Measurements from ENCODE around the gene CLEC4F. TPM values are rescaled to one million over a fixed set of nuclear protein-coding genes. Genes with fewer than 3 reads are reported as not detected.

The CLEC4F gene
- total and polyA plus RNA-seq, 2 experiments from 2014 or later: not detected

DNA sequence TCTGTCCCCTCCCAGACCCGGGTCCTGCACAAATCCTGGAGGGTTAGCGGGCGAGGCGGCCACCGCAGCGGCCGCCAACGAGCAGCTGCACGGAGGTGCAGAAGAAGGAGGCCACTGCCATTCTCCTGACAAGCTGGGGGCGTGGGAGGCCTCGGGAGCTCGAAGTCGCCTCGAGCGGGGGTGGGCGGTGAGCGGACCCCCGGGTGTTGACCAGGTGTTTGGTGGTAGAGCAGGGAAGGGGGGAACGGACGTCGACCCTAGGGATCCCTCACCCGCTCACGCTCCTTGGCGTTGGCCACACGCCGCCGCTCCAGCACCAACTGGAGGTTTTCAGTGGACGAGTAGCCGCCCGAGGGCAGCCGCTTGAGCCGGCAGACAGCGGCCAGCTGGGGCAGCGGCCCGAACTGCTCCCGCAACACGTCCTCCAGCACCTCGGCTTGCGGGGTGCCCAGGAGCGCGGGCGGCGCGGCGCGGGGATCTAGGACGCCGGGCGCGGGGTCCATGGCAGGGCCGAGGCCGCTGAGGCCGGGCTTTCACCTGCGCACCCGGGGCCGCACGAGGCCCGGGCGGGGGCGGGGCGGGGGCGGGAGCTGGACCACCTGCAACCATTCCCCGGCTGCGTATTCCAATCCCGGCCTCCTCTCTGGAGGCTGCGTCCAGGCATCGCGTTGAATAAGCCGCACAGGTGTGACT, 30.1 kb downstream of the CLEC4F start, which contains the start of gene FIGLA:
FIGLA (minus strand) TSS at position 508 of the 693 bp plus-strand sequence; CDS start at position 503, 5 bp downstream.
- peak within 1 kb of the TSS; percentile 87 for H3K4me2 ChIP-seq
- H3K36me3 ChIP-seq (ENCODE audit: insufficient read depth): no peaks in the 10 kb centered on the region
- Mint-ChIP-seq H3K27me3 (ENCODE audit: insufficient read depth, low read depth, poor library complexity) (peaks cover 56% of the 10 kb centered on the region), H3K4me1 (peaks cover 6% of the 10 kb centered on the region), H3K36me3 (ENCODE audit: low read depth) (no peaks in the 10 kb centered on the region; the same call in 2 of the 3 replicates), H3K9me3 (no peaks in the 10 kb centered on the region), H3K4me3 (peak within 1 kb of the TSS; percentile 70), H3K27ac (no peak within 1 kb of the TSS)
- peak; percentile 73 for DNase-seq (ENCODE audit: low spot score)
- H3K9me2 ChIP-seq (ENCODE audit: insufficient read depth): no peaks in the 10 kb centered on the region
- no peaks in the 10 kb centered on the region for H3K79me2 ChIP-seq (replicated peaks; ENCODE audit: insufficient read depth)
- H4K20me1 ChIP-seq (replicated peaks; ENCODE audit: insufficient read depth): peaks cover 3% of the 10 kb centered on the region; the same call in 1 of the 2 replicates
- 0 out of 2 replicates have a peak, but pooled peaks cover 3% of the 10 kb centered on the region for H3K4me1 ChIP-seq (ENCODE audit: insufficient read depth)
- peaks cover 96% of the 10 kb centered on the region for H3K27me3 ChIP-seq (ENCODE audit: insufficient read depth)
- no peak for TF ChIP-seq STAT1 (IDR thresholded peaks at IDR 0.05; ENCODE audit: unreplicated experiment)
- TF ChIP-seq EZH2phosphoT487 (IDR thresholded peaks at IDR 0.05; ENCODE audit: unreplicated experiment): peak; percentile 40
- peak within 1 kb of the TSS; percentile 95 for H2AFZ ChIP-seq
- peak; percentile 72 for ATAC-seq
- no peak within 1 kb of the TSS for H3K27ac ChIP-seq (ENCODE audit: low read depth)
- peaks cover 6% of the 10 kb centered on the region; the same call in 1 of the 2 replicates for H3F3A ChIP-seq (replicated peaks; ENCODE audit: low read depth)
- H3K4me3 ChIP-seq: peak within 1 kb of the TSS; percentile 56

DNA sequence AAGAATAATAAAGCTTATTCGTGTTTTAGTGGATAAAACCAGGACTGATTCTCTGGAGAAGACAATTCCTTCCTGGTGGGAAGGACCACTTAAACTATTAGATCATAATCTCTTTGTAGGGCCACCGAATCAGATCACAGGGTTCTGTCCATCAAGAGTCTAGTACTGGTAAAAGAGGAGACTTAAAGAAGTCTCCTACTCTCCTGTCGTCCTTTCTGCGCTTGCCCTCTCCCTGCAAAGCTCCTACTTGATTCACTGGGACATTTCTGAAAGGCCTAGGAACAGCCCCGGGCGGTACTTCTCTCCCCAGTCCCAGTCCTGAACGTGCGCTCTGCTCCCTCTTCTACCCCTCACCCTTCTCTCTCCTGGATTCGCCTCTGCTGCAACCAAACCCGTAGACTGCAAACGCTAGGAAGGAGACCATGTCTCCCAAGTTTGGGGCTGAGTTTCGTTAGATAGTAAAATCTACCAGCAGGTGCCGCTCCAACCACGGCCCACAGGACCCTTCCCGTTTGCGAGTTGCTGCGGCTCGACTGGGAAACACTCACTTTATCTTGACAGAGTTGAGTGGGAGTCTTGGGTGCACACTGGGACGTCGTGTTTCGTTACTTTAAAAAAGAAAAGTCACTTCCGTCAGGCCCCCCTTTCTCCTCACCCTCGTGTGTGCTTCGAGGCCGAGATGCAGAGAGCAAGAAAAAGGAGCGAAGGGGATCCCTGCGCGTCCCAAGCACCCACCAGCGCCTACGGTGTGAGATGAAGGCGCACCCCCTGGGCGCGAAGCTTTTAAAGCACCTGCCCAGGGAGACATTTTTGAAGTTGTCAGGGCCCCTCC, 30.9 kb downstream of the CLEC4F start:
- Mint-ChIP-seq H3K4me1 (peaks cover 13% of the 10 kb centered on the region), H3K4me3 (peak overlapping the region; percentile 70), H3K27me3 (ENCODE audit: insufficient read depth, low read depth, poor library complexity) (peaks cover 62% of the 10 kb centered on the region), H3K27ac (no peak overlapping the region), H3K36me3 (ENCODE audit: low read depth) (no peaks in the 10 kb centered on the region; the same call in 2 of the 3 replicates), H3K9me3 (no peaks in the 10 kb centered on the region)
- no peaks in the 10 kb centered on the region for H3K9me2 ChIP-seq (ENCODE audit: insufficient read depth)
- ATAC-seq (peak; percentile 87), DNase-seq (ENCODE audit: low spot score) (peak; percentile 95)
- no peaks in the 10 kb centered on the region for H3K79me2 ChIP-seq (replicated peaks; ENCODE audit: insufficient read depth)
- H2AFZ ChIP-seq: peak overlapping the region; percentile 95
- H3K27me3 ChIP-seq (ENCODE audit: insufficient read depth): peaks cover 91% of the 10 kb centered on the region
- H3K4me1 ChIP-seq (ENCODE audit: insufficient read depth): 0 out of 2 replicates have a peak, but pooled peaks cover 3% of the 10 kb centered on the region
- peaks cover 3% of the 10 kb centered on the region; the same call in 1 of the 2 replicates for H4K20me1 ChIP-seq (replicated peaks; ENCODE audit: insufficient read depth)
- H3K4me3 ChIP-seq: peak overlapping the region; percentile 56
- peak; percentile 80 for TF ChIP-seq EZH2 (IDR thresholded peaks at IDR 0.05; ENCODE audit: low read depth, unreplicated experiment)
- TF ChIP-seq, protein P1, sequence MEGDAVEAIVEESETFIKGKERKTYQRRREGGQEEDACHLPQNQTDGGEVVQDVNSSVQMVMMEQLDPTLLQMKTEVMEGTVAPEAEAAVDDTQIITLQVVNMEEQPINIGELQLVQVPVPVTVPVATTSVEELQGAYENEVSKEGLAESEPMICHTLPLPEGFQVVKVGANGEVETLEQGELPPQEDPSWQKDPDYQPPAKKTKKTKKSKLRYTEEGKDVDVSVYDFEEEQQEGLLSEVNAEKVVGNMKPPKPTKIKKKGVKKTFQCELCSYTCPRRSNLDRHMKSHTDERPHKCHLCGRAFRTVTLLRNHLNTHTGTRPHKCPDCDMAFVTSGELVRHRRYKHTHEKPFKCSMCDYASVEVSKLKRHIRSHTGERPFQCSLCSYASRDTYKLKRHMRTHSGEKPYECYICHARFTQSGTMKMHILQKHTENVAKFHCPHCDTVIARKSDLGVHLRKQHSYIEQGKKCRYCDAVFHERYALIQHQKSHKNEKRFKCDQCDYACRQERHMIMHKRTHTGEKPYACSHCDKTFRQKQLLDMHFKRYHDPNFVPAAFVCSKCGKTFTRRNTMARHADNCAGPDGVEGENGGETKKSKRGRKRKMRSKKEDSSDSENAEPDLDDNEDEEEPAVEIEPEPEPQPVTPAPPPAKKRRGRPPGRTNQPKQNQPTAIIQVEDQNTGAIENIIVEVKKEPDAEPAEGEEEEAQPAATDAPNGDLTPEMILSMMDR (conservative IDR thresholded peaks at IDR 0.05; ENCODE audit: low read depth in 2 of 2): peak; percentile 87 to 96
- TF ChIP-seq EZH2phosphoT487 (IDR thresholded peaks at IDR 0.05; ENCODE audit: unreplicated experiment): peak; percentile 60
- TF ChIP-seq, protein P2, sequence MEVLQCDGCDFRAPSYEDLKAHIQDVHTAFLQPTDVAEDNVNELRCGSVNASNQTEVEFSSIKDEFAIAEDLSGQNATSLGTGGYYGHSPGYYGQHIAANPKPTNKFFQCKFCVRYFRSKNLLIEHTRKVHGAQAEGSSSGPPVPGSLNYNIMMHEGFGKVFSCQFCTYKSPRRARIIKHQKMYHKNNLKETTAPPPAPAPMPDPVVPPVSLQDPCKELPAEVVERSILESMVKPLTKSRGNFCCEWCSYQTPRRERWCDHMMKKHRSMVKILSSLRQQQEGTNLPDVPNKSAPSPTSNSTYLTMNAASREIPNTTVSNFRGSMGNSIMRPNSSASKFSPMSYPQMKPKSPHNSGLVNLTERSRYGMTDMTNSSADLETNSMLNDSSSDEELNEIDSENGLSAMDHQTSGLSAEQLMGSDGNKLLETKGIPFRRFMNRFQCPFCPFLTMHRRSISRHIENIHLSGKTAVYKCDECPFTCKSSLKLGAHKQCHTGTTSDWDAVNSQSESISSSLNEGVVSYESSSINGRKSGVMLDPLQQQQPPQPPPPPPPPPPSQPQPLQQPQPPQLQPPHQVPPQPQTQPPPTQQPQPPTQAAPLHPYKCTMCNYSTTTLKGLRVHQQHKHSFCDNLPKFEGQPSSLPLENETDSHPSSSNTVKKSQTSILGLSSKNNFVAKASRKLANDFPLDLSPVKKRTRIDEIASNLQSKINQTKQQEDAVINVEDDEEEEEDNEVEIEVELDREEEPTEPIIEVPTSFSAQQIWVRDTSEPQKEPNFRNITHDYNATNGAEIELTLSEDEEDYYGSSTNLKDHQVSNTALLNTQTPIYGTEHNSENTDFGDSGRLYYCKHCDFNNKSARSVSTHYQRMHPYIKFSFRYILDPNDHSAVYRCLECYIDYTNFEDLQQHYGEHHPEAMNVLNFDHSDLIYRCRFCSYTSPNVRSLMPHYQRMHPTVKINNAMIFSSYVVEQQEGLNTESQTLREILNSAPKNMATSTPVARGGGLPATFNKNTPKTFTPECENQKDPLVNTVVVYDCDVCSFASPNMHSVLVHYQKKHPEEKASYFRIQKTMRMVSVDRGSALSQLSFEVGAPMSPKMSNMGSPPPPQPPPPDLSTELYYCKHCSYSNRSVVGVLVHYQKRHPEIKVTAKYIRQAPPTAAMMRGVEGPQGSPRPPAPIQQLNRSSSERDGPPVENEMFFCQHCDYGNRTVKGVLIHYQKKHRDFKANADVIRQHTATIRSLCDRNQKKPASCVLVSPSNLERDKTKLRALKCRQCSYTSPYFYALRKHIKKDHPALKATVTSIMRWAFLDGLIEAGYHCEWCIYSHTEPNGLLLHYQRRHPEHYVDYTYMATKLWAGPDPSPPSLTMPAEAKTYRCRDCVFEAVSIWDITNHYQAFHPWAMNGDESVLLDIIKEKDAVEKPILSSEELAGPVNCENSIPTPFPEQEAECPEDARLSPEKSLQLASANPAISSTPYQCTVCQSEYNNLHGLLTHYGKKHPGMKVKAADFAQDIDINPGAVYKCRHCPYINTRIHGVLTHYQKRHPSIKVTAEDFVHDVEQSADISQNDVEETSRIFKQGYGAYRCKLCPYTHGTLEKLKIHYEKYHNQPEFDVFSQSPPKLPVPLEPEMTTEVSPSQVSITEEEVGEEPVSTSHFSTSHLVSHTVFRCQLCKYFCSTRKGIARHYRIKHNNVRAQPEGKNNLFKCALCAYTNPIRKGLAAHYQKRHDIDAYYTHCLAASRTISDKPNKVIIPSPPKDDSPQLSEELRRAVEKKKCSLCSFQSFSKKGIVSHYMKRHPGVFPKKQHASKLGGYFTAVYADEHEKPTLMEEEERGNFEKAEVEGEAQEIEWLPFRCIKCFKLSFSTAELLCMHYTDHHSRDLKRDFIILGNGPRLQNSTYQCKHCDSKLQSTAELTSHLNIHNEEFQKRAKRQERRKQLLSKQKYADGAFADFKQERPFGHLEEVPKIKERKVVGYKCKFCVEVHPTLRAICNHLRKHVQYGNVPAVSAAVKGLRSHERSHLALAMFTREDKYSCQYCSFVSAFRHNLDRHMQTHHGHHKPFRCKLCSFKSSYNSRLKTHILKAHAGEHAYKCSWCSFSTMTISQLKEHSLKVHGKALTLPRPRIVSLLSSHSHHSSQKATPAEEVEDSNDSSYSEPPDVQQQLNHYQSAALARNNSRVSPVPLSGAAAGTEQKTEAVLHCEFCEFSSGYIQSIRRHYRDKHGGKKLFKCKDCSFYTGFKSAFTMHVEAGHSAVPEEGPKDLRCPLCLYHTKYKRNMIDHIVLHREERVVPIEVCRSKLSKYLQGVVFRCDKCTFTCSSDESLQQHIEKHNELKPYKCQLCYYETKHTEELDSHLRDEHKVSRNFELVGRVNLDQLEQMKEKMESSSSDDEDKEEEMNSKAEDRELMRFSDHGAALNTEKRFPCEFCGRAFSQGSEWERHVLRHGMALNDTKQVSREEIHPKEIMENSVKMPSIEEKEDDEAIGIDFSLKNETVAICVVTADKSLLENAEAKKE (CRISPR knock-in tag; IDR thresholded peaks at IDR 0.05): no peak
- H3K27ac ChIP-seq (ENCODE audit: low read depth): no peak overlapping the region
- peak overlapping the region; percentile 87 for H3K4me2 ChIP-seq
- H3F3A ChIP-seq (replicated peaks; ENCODE audit: low read depth): peaks cover 6% of the 10 kb centered on the region; the same call in 1 of the 2 replicates
- no peaks in the 10 kb centered on the region for H3K36me3 ChIP-seq (ENCODE audit: insufficient read depth)
